Hepatic stellate cell (primary cell): ENCODE data around the gene PARVB.

Experiments used
- DNase-seq: peaks from one replicate; pipeline ENCODE4 v3.0.0; 2011; ENCODE audit warnings: low spot score

PARVB gene

GRCh38 chr22:44201665-44202064 is 177.6 kb downstream of the PARVB start:
- DNase-seq = no peak

GRCh38 chr22:44202261-44202789 is 178.2 kb downstream of the PARVB start:
- DNase-seq = peak; percentile 75

- no peak for DNase-seq
Measured at GRCh38 chr22:44203203-44203602, 179.1 kb downstream of the PARVB start.

- no peak for DNase-seq
Measured at GRCh38 chr22:44204739-44205515, 180.8 kb downstream of the PARVB start.

GRCh38 chr22:44205516-44206329 is 181.6 kb downstream of the PARVB start:
- DNase-seq = no peak

GRCh38 chr22:44206330-44206645 is 182.2 kb downstream of the PARVB start:
- no peak for DNase-seq

- no peak for DNase-seq
Measured at GRCh38 chr22:44206696-44207095, 182.6 kb downstream of the PARVB start.

GRCh38 chr22:44207173-44207980 is 183.3 kb downstream of the PARVB start:
- DNase-seq = no peak

GRCh38 chr22:44207981-44208317 is 183.8 kb downstream of the PARVB start:
- DNase-seq = no peak

- no peak for DNase-seq
Measured at GRCh38 chr22:44209343-44209742, 185.2 kb downstream of the PARVB start.

GRCh38 chr22:44210722-44211121 is 186.6 kb downstream of the PARVB start:
- DNase-seq = no peak

GRCh38 chr22:44211256-44211945 is 187.3 kb downstream of the PARVB start:
- no peak for DNase-seq

GRCh38 chr22:44211946-44212930 is 188.1 kb downstream of the PARVB start:
- DNase-seq = no peak

- no peak for DNase-seq
Measured at GRCh38 chr22:44212936-44213335, 188.8 kb downstream of the PARVB start.

- DNase-seq = no peak
Measured at GRCh38 chr22:44213489-44214043, 189.5 kb downstream of the PARVB start.

GRCh38 chr22:44214187-44214586 is 190.1 kb downstream of the PARVB start:
- DNase-seq = no peak

- DNase-seq = no peak
Measured at GRCh38 chr22:44214764-44215163, 190.7 kb downstream of the PARVB start.

GRCh38 chr22:44215287-44215686 is 191.2 kb downstream of the PARVB start:
- DNase-seq = no peak

GRCh38 chr22:44217346-44217745 is 193.2 kb downstream of the PARVB start:
- DNase-seq = no peak

- no peak for DNase-seq
Measured at GRCh38 chr22:44218071-44218470, 194.0 kb downstream of the PARVB start.
